ENCODE results near the gene ADCY9. TPM values are rescaled to one million over a fixed set of nuclear protein-coding genes. Genes with fewer than 3 reads are reported as not detected.
A peak's percentile ranks its signal among the peaks of the same experiment; 100 is the strongest.

Gene ADCY9
- total and polyA plus RNA-seq, 2 experiments from 2014 or later, result 7.1 to 28.4 TPM

- no peak overlapping the region for H3K27ac ChIP-seq
- peaks cover under 1% of the 10 kb centered on the region for H3K4me1 ChIP-seq (ENCODE audit: low read depth)
- DNase-seq (ENCODE audit: low read depth in 1 of 2, low spot score in 1 of 2), result no peak
- no peak overlapping the region for H3K4me3 ChIP-seq
- no peak for TF ChIP-seq CTCF (IDR thresholded peaks at IDR 0.05; ENCODE audit: low read depth, low read length)
- H3K9me3 ChIP-seq (ENCODE audit: low read depth), result no peaks in the 10 kb centered on the region
- H3K36me3 ChIP-seq, result peaks cover 3% of the 10 kb centered on the region
- no peaks in the 10 kb centered on the region for H3K27me3 ChIP-seq
Measured at GRCh38 chr16:3965781-3966582, 150.3 kb downstream of the ADCY9 start.

- H3K9me3 ChIP-seq (ENCODE audit: low read depth), result no peaks in the 10 kb centered on the region
- no peak overlapping the region for H3K4me3 ChIP-seq
- no peak for TF ChIP-seq CTCF (IDR thresholded peaks at IDR 0.05; ENCODE audit: low read depth, low read length)
- H3K27me3 ChIP-seq, result no peaks in the 10 kb centered on the region
- DNase-seq (ENCODE audit: low read depth in 1 of 2, low spot score in 1 of 2), result no peak
- H3K4me1 ChIP-seq (ENCODE audit: low read depth), result no peaks in the 10 kb centered on the region
- H3K36me3 ChIP-seq, result peaks cover 3% of the 10 kb centered on the region
- H3K27ac ChIP-seq, result no peak overlapping the region
Measured at GRCh38 chr16:3965306-3965705, 150.9 kb downstream of the ADCY9 start.

- Histone ChIP-seq H3K4me3 (no peak overlapping the region), H3K27me3 (no peaks in the 10 kb centered on the region), H3K36me3 (peaks cover 3% of the 10 kb centered on the region), H3K27ac (no peak overlapping the region), H3K9me3 (ENCODE audit: low read depth) (no peaks in the 10 kb centered on the region), H3K4me1 (ENCODE audit: low read depth) (no peaks in the 10 kb centered on the region)
- TF ChIP-seq CTCF (IDR thresholded peaks at IDR 0.05; ENCODE audit: low read depth, low read length), result no peak
- no peak for DNase-seq (ENCODE audit: low read depth in 1 of 2, low spot score in 1 of 2)
Measured at GRCh38 chr16:3964686-3965290, 151.5 kb downstream of the ADCY9 start.

- TF ChIP-seq CTCF (IDR thresholded peaks at IDR 0.05; ENCODE audit: low read depth, low read length), result no peak
- H3K4me3 ChIP-seq, result no peak overlapping the region
- H3K36me3 ChIP-seq, result peaks cover 3% of the 10 kb centered on the region
- no peaks in the 10 kb centered on the region for H3K27me3 ChIP-seq
- H3K9me3 ChIP-seq (ENCODE audit: low read depth), result no peaks in the 10 kb centered on the region
- no peak overlapping the region for H3K27ac ChIP-seq
- DNase-seq (ENCODE audit: low read depth in 1 of 2, low spot score in 1 of 2), result peak in 1 of 2 donors; percentile 26
- no peaks in the 10 kb centered on the region for H3K4me1 ChIP-seq (ENCODE audit: low read depth)
Measured at GRCh38 chr16:3963886-3964685, 152.2 kb downstream of the ADCY9 start.

- peak in 1 of 2 donors; percentile 30 for DNase-seq (ENCODE audit: low read depth in 1 of 2, low spot score in 1 of 2)
- H3K36me3 ChIP-seq, result peaks cover 3% of the 10 kb centered on the region
- no peak overlapping the region for H3K27ac ChIP-seq
- H3K9me3 ChIP-seq (ENCODE audit: low read depth), result no peaks in the 10 kb centered on the region
- H3K27me3 ChIP-seq, result no peaks in the 10 kb centered on the region
- TF ChIP-seq CTCF (IDR thresholded peaks at IDR 0.05; ENCODE audit: low read depth, low read length), result no peak
- no peaks in the 10 kb centered on the region for H3K4me1 ChIP-seq (ENCODE audit: low read depth)
- H3K4me3 ChIP-seq, result no peak overlapping the region
Measured at GRCh38 chr16:3963203-3963602, 153.0 kb downstream of the ADCY9 start.
